GM21381 (cell line): ENCODE results near the gene GCSAM.

ENCODE experiments used
- ATAC-seq: cut with Tn5 transposase; IDR thresholded peaks from one replicate; pipeline ENCODE4 v1.9.1; 2021; ENCODE audit warnings: mild to moderate bottlenecking, moderate library complexity; ENCODE audit not compliant: unreplicated experiment

GCSAM gene

GRCh38 chr3:112132975-112133448, at the start of gene GCSAM:
Gene GCSAM (minus strand): TSS chr3:112133248. CDS start chr3:112133120, 128 bp downstream.
- ATAC-seq, result peak; percentile 71

GRCh38 chr3:112175646-112176045, 42.6 kb upstream of the GCSAM start:
- no peak for ATAC-seq

DNA sequence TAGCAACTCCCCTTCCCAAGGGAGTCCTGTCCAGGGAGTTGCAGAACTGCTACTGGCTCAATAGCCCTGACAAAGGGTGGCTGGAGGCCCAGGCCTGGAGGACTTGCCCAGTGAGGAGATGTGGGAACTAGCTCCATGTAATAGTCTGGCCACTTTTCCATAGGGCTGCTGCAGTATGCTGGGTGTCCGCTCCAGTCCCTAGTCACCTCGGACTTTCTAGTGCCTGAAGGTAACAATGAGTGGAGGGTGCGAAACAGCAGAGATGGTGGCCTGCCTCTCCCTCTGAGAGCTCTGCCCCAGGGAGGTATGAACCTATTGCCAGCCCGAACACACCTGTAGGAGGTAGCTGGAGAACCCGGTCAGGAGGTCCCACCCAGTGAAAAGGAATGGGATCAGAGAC, 42.0 kb upstream of the GCSAM start:
- ATAC-seq, result no peak

DNA sequence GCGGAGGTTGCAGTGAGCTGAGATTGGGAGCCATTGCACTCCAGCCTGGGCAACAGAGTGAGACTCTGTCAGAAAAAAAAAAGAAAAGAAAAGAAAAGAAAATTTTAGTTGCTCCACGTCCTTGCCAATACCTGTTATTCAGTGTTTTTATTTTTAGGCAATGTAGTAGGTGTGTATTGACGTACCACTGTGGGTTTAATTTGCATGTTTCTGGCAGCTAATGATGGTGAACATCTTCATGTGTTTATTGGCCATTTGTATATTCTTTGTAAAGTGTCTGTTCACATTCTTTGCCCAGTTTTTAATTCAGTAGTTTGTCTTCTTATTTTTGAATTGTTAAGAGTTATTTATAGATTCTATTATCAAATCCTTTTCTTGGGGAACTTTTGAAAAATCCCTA, 38.1 kb upstream of the GCSAM start:
- ATAC-seq, result no peak

DNA sequence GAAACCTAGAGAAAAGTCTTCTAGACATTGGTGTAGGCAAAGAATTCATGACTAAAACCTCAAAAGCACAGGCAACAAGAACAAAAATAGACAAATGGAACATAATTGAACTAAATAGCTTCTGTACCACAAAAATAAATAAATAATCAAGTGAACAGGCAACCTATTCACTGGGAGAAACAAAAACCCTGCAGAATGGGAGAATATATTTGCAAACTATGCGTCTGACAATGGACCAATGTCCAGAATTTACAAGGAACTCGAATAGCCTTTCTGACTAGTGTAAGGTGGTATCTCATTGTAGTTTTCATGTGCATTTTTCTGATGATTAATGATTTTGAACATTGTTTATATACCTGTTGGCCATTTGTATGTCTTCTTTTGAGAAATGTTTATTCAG, 37.0 kb upstream of the GCSAM start:
- ATAC-seq, result no peak

GRCh38 chr3:112167758-112168157, 34.7 kb upstream of the GCSAM start:
- ATAC-seq, result peak; percentile 80

- ATAC-seq, result no peak
Observed at GRCh38 chr3:112149136-112149535, 16.1 kb upstream of the GCSAM start.

DNA sequence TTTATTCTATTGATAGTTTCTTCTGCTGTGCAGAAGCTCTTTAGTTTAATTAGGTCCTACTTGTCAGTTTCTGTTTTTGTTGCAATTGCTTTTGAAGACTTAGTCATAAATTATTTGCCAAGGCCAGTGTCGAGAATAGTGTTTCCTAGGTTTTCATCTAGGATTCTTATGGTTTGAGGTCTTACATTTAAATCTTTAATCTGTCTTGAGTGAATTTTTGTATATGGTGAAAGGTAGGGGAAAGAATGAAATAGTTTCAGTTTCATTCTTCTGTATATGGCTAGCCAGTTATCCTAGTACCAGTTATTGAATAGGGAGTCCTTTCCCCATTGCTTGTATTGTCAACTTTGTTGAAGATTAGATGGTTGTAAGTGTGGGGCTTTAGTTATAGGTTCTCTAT, 10.6 kb upstream of the GCSAM start:
- no peak for ATAC-seq

- peak; percentile 62 for ATAC-seq
Observed at GRCh38 chr3:112143251-112143650, 10.2 kb upstream of the GCSAM start.

DNA sequence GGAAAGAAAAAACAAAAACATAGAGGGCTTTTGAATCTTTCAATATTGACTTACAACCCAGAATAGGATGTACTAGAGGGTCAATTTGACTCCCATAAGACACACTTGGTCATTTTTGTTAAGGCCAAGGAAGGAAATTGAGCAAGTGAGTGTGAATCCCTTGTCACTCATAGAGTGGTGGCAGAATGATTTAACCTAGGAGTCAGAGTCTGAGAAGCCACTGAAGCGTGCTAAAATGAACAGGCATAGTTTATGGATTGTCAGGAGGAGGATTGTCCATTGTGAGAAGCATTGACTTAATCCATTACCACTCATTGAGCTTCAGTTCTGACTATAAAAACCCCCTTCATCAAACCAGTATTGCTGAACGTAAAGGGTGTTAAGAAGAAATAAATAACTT, 8.2 kb upstream of the GCSAM start:
- no peak for ATAC-seq

GRCh38 chr3:112140584-112140983, 7.5 kb upstream of the GCSAM start:
- no peak for ATAC-seq

GRCh38 chr3:112138219-112138969, 5.3 kb upstream of the GCSAM start:
- no peak for ATAC-seq

DNA sequence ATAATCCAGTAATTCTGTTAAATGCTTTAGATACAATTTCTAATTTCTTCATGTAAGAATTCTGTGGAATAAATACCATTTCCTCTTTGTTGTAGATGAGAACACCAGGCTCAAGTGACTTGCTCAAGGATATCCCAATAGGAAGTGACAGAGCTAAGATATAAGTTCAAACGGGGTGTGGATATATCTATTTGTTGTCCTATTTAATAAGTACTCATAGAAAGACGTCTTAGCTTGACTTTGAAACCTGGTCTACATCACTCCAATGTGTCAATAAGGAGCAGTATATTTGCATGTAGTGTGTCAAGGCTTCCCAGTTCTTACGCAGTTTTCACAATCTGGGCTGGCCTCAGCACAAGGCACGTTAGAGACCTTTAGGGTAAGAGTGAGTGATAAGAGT, 4.7 kb upstream of the GCSAM start:
- ATAC-seq, result no peak

GRCh38 chr3:112136959-112137693, 4.1 kb upstream of the GCSAM start:
- ATAC-seq, result no peak

- ATAC-seq, result no peak
Observed at GRCh38 chr3:112136046-112136445, 3.0 kb upstream of the GCSAM start.

GRCh38 chr3:112134335-112135124, 1.5 kb upstream of the GCSAM start:
- no peak for ATAC-seq

DNA sequence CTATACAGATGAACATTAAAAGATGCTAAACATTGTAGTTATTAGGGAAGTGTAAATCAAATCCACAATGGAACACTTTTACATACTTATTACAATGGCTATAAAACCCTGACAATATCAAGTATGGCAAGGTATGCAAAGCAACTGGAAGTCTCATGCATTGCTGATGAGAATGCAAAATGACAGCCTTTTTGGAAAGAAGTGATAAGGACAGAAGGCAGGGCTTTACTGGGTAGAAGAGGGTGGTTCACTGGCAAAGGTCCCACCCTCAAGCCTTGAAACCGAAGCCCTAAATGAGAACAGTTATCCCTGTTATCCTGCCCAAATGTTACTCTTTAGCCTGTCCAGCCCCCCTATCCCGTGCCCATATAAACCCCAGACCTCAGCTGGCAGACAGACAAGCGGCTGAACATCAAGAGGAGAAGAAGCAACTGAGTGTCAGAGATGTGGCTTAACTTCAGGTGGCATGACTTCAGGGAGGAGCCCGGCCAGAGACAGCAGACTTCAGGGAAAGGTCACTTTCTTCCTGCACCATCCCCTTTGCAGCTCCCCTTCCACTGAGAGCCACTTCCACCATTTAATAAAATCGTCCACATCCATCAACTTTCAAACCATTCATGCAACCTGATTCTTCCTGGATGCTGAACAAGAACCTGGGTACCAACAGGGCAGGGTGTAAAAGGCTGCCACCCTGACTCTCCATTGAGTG, 732 bp upstream of the GCSAM start:
- no peak for ATAC-seq

DNA sequence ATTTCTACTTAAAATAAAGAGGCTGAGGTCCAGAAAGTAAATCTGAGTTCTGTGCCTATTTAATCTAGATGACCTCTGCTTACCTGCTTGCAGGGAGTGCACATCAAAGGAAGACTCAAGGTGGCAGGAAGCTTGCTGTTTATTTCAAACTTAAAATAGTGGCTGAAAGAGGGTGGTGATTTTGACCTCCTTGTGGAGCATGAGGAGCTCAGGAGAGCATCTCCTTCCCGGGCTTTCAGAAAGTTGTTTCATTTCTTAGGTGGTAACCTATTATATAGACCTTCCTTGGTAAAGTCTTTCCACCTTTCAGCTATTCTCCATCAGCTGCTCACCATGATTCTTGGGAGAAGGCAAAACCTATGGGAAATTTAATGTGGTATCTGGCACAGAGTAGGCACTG, 494 bp downstream of the GCSAM start:
- no peak for ATAC-seq

DNA sequence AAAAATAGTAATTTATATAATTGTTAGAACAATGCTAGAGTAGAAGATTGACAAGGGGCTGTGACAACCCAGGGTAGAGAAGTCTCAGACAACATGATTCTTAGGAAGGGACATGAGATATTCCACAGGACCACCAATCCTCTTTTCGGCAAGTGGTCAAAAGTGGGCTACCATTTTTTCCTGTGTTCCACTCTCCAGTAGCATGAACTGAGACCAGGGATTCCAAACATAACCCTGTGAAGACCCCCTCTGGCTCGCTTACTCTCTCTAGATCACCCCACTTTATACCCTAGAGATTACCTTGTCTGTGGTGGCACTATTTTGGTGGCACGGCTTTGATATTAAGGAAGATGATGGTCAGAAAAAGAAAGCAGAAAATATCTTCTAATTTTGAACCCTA, 960 bp downstream of the GCSAM start:
- ATAC-seq, result no peak

GRCh38 chr3:112131111-112131510, 1.9 kb downstream of the GCSAM start:
- ATAC-seq, result no peak

- no peak for ATAC-seq
Observed at GRCh38 chr3:112130638-112130993, 2.4 kb downstream of the GCSAM start.
